Fibroblast of the aortic adventitia (primary cell): Measurements from ENCODE around the gene SMIM36. TPM values are rescaled to one million over a fixed set of nuclear protein-coding genes. Genes with fewer than 3 reads are reported as not detected.

Experiments used
- DNase-seq: peaks from one replicate; pipeline ENCODE4 v3.0.0-alpha.2; 2010; ENCODE audit warnings: low read depth
- H3K4me3 ChIP-seq: 2 replicates; pipeline ENCODE4 v1.5.1; 2011; ENCODE audit warnings: low read depth, mild to moderate bottlenecking, control low read depth, low read length, moderate library complexity
- CTCF ChIP-seq: IDR thresholded peaks from 2 replicates; pipeline ENCODE4 v1.5.1; 2011; ENCODE audit warnings: mild to moderate bottlenecking, low read length, control low read depth, inconsistent platforms; ENCODE audit not compliant: insufficient read depth
- total RNA-seq: library from RNA; depleted of rRNA; stranded (reverse); fragments of >200 nt; gene quantifications from 2 replicates; pipeline ENCODE4 v1.2.3, GENCODE V29; 2012; ENCODE audit warnings: low replicate concordance

The SMIM36 gene
- total RNA-seq = not detected in 2 replicates

GRCh38 chr17:55510986-55511721 is at the start of gene SMIM36:
SMIM36 (minus strand) TSS chr17:55511452.
- no peak within 1 kb of the TSS for H3K4me3 ChIP-seq
- TF ChIP-seq CTCF = no peak
- no peak for DNase-seq

GRCh38 chr17:55555772-55556171 is 44.5 kb upstream of the SMIM36 start:
- no peak overlapping the region for H3K4me3 ChIP-seq
- no peak for DNase-seq
- no peak for TF ChIP-seq CTCF

GRCh38 chr17:55549140-55549539 is 37.9 kb upstream of the SMIM36 start:
- TF ChIP-seq CTCF = no peak
- H3K4me3 ChIP-seq = no peak overlapping the region
- no peak for DNase-seq

- no peak for TF ChIP-seq CTCF
- no peak overlapping the region for H3K4me3 ChIP-seq
- peak; percentile 70 for DNase-seq
These were observed 35.9 kb upstream of the SMIM36 start for GRCh38 chr17:55546991-55547664.

GRCh38 chr17:55546481-55546880 is 35.2 kb upstream of the SMIM36 start:
- no peak for TF ChIP-seq CTCF
- DNase-seq = no peak
- no peak overlapping the region for H3K4me3 ChIP-seq

- H3K4me3 ChIP-seq = no peak overlapping the region
- TF ChIP-seq CTCF = no peak
- DNase-seq = no peak
These were observed 34.6 kb upstream of the SMIM36 start for GRCh38 chr17:55545806-55546205.

GRCh38 chr17:55543709-55544108 is 32.5 kb upstream of the SMIM36 start:
- DNase-seq = no peak
- TF ChIP-seq CTCF = no peak
- H3K4me3 ChIP-seq = no peak overlapping the region
